Tibial nerve (tissue), 4 donors: Measurements from ENCODE around the gene DHCR7. TPM values are rescaled to one million over a fixed set of nuclear protein-coding genes. Genes with fewer than 3 reads are reported as not detected.

ENCODE experiments used
- DNase-seq, 2 donors: peaks; one replicate each; pipeline ENCODE4 v3.0.0-alpha.2; 2019; ENCODE audit warnings: low spot score in 2 of 2
- H3K27ac ChIP-seq, 4 donors: fragments of 200-600 bp; sonication (generic) in 3 of 4; one replicate each; pipeline ENCODE4 v1.5.1; 2017 to 2019; ENCODE audit warnings: mild to moderate bottlenecking in 1 of 4
- H3K27me3 ChIP-seq, 2 donors: fragments of 200-600 bp; sonication (generic) in 1 of 2; one replicate each; pipeline versions ENCODE4 v1.5.1 to v1.6.0; 2017 to 2019
- H3K36me3 ChIP-seq, 3 donors: fragments of 200-600 bp; sonication (generic); one replicate each; pipeline ENCODE4 v1.5.1; 2018 to 2019
- H3K4me1 ChIP-seq, 4 donors: fragments of 200-600 bp; sonication (generic) in 3 of 4; one replicate each; pipeline ENCODE4 v1.5.1; 2017 to 2019
- H3K4me3 ChIP-seq, 4 donors: fragments of 200-600 bp; sonication (generic) in 3 of 4; one replicate each; pipeline ENCODE4 v1.5.1; 2017 to 2019; ENCODE audit warnings: mild to moderate bottlenecking in 1 of 4, moderate library complexity in 1 of 4
- H3K9me3 ChIP-seq, 4 donors: fragments of 200-600 bp; sonication (generic) in 3 of 4; one replicate each; pipeline ENCODE4 v1.5.1; 2017 to 2019
- CTCF ChIP-seq, 5 experiments: fragments of 200-600 bp in 3 of 5; fragments of 450-650 bp in 2 of 5; sonication (generic) in 3 of 5; IDR thresholded peaks; one replicate each; pipeline ENCODE4 v1.5.1; 2016 to 2019; ENCODE audit warnings: antibody characterized with exemption in 5 of 5, mild to moderate bottlenecking in 3 of 5, moderate library complexity in 2 of 5
- EP300 ChIP-seq, 2 donors: sonication (generic); formaldehyde crosslinking; IDR thresholded peaks; one replicate each; pipeline ENCODE4 v1.6.1; 2017; ENCODE audit warnings: antibody characterized with exemption in 2 of 2, mild to moderate bottlenecking in 1 of 2
- POLR2A ChIP-seq, 2 donors: fragments of 450-650 bp; IDR thresholded peaks; one replicate each; pipeline ENCODE4 v1.6.1; 2017; ENCODE audit warnings: antibody characterized with exemption in 2 of 2, mild to moderate bottlenecking in 2 of 2, moderate library complexity in 2 of 2
- WGBS, 2 donors: methylation state at CpG; one replicate each; pipeline ENCODE4 v1.1.5; 2018; 5-methylcytosine and 5-hydroxymethylcytosine counted together
- total RNA-seq, 4 donors: library from RNA; depleted of rRNA; stranded (reverse); fragments of >200 nt; gene quantifications; one replicate each; pipeline ENCODE4 v1.1.0, GENCODE V29; 2016

The DHCR7 gene
- total RNA-seq, 4 donors from 2014 or later = 10.3 to 17.3 (median 14.8) TPM

GRCh38 chr11:71388637-71389235 is 59.5 kb downstream of the DHCR7 start:
- Histone ChIP-seq H3K9me3 (no peaks in the 10 kb centered on the region), H3K27me3 (no peaks in the 10 kb centered on the region), H3K36me3 (no peaks in the 10 kb centered on the region), H3K4me1 (no peaks in the 10 kb centered on the region), H3K27ac (no peak overlapping the region), H3K4me3 (no peak overlapping the region)
- 82 to 88% methylated on average over 7 of the region's 7 CpGs for WGBS, 2 donors
- no peak for DNase-seq
- TF ChIP-seq CTCF (IDR thresholded peaks at IDR 0.05) = no peak
- TF ChIP-seq EP300 (IDR thresholded peaks at IDR 0.05) = no peak
- TF ChIP-seq POLR2A (IDR thresholded peaks at IDR 0.05) = no peak

- Histone ChIP-seq H3K36me3 (no peaks in the 10 kb centered on the region), H3K27me3 (no peaks in the 10 kb centered on the region), H3K4me3 (no peak overlapping the region), H3K9me3 (no peaks in the 10 kb centered on the region), H3K4me1 (no peaks in the 10 kb centered on the region), H3K27ac (no peak overlapping the region)
- WGBS, 2 donors = 85% methylated on average over 23 of the region's 23 CpGs
- no peak for TF ChIP-seq EP300 (IDR thresholded peaks at IDR 0.05)
- TF ChIP-seq POLR2A (IDR thresholded peaks at IDR 0.05) = no peak
- TF ChIP-seq CTCF (IDR thresholded peaks at IDR 0.05) = no peak
- no peak for DNase-seq
Measured at GRCh38 chr11:71387784-71388636, 60.2 kb downstream of the DHCR7 start.

GRCh38 chr11:71387200-71387599 is 61.0 kb downstream of the DHCR7 start:
- DNase-seq = no peak
- TF ChIP-seq CTCF (IDR thresholded peaks at IDR 0.05) (no peak), EP300 (IDR thresholded peaks at IDR 0.05) (no peak), POLR2A (IDR thresholded peaks at IDR 0.05) (no peak)
- Histone ChIP-seq H3K4me1 (no peaks in the 10 kb centered on the region), H3K4me3 (no peak overlapping the region), H3K27me3 (no peaks in the 10 kb centered on the region), H3K9me3 (no peaks in the 10 kb centered on the region), H3K27ac (no peak overlapping the region), H3K36me3 (no peaks in the 10 kb centered on the region)
- WGBS, 2 donors = 80 to 95% methylated on average over 3 of the region's 3 CpGs

GRCh38 chr11:71386202-71386601 is 62.0 kb downstream of the DHCR7 start:
- no peak for DNase-seq
- no peak overlapping the region for H3K27ac ChIP-seq
- no peaks in the 10 kb centered on the region for H3K27me3 ChIP-seq
- TF ChIP-seq CTCF (IDR thresholded peaks at IDR 0.05) (no peak), EP300 (IDR thresholded peaks at IDR 0.05) (no peak), POLR2A (IDR thresholded peaks at IDR 0.05) (no peak)
- 31 to 43% methylated on average over 4 of the region's 4 CpGs for WGBS, 2 donors
- H3K4me3 ChIP-seq = no peak overlapping the region
- no peaks in the 10 kb centered on the region for H3K9me3 ChIP-seq
- H3K36me3 ChIP-seq = no peaks in the 10 kb centered on the region
- H3K4me1 ChIP-seq = no peaks in the 10 kb centered on the region

- TF ChIP-seq POLR2A (IDR thresholded peaks at IDR 0.05) = no peak
- no peak for TF ChIP-seq EP300 (IDR thresholded peaks at IDR 0.05)
- no peak for TF ChIP-seq CTCF (IDR thresholded peaks at IDR 0.05)
- Histone ChIP-seq H3K36me3 (no peaks in the 10 kb centered on the region), H3K9me3 (no peaks in the 10 kb centered on the region), H3K4me1 (no peaks in the 10 kb centered on the region), H3K4me3 (no peak overlapping the region), H3K27me3 (no peaks in the 10 kb centered on the region), H3K27ac (no peak overlapping the region)
- 60 to 65% methylated on average over 6 of the region's 6 CpGs for WGBS, 2 donors
- DNase-seq = no peak
Measured at GRCh38 chr11:71385091-71385490, 63.1 kb downstream of the DHCR7 start.
